Measurements from ENCODE around the gene KCNQ2. TPM values are rescaled to one million over a fixed set of nuclear protein-coding genes. Genes with fewer than 3 reads are reported as not detected.

Gene KCNQ2
- total and polyA plus RNA-seq, 3 donors from 2014 or later: 36.2 to 60.9 (median 49.2) TPM

DNA sequence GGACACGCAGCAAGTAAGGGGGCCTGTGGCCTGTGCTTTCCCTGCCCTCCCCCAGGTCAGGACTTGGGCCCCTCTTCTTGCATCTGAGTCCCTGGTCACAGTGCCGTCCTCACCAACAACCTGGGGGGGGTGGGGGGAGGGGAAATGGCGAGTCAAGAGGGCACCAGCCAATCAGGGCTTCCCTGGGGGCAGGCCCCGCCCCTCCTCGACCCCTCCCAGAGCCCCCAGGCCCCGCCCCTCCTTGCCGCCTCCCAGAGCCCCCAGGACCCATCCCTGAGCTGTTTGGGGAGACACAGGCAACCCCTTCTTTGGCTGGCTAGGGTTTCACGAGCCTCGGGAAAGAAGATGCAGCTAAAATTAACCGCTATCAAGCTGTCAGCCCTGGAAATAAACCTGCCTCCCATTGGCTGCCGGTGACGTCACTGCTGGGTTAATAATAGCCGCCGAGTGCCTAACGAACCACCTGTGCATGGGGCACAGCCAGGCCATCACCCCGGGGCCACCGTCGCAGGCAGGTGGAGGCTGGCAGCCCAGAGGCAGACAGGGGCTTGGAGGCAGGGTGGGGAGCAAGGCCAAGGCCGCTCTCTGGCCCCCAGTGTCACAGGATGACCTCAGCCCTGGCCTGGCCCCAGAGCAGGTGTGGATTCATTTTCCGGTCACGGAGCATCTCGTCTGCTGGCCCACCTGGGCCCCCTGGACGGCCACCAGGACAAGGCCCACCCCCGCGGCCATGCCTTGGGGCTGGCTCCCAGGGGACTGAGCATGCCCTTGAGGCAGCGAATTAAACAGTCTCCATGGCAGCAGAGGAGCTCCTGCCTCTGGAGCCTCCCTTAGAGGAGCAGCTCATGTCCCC is 29.6 kb upstream of the KCNQ2 start:
- no peaks in the 10 kb centered on the region for H3K4me1 ChIP-seq
- DNase-seq: peak; percentile 54
- no peaks in the 10 kb centered on the region for H3K36me3 ChIP-seq (ENCODE audit: low read depth, missing control alignments)
- H3K27ac ChIP-seq: no peak overlapping the region
- no peak overlapping the region for H3K4me3 ChIP-seq
- H3K9me3 ChIP-seq: no peaks in the 10 kb centered on the region
- TF ChIP-seq, protein P1, sequence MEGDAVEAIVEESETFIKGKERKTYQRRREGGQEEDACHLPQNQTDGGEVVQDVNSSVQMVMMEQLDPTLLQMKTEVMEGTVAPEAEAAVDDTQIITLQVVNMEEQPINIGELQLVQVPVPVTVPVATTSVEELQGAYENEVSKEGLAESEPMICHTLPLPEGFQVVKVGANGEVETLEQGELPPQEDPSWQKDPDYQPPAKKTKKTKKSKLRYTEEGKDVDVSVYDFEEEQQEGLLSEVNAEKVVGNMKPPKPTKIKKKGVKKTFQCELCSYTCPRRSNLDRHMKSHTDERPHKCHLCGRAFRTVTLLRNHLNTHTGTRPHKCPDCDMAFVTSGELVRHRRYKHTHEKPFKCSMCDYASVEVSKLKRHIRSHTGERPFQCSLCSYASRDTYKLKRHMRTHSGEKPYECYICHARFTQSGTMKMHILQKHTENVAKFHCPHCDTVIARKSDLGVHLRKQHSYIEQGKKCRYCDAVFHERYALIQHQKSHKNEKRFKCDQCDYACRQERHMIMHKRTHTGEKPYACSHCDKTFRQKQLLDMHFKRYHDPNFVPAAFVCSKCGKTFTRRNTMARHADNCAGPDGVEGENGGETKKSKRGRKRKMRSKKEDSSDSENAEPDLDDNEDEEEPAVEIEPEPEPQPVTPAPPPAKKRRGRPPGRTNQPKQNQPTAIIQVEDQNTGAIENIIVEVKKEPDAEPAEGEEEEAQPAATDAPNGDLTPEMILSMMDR (IDR thresholded peaks at IDR 0.05): no peak
- no peak for TF ChIP-seq POLR2A (IDR thresholded peaks at IDR 0.05)
- H3K27me3 ChIP-seq: no peaks in the 10 kb centered on the region
- WGBS, 2 donors: 12 to 19% methylated on average over 20 to 25 of the region's 26 CpGs
- intact Hi-C loops (cut with DNase I; ENCODE audit: low total_unique reads): no loop called here

DNA sequence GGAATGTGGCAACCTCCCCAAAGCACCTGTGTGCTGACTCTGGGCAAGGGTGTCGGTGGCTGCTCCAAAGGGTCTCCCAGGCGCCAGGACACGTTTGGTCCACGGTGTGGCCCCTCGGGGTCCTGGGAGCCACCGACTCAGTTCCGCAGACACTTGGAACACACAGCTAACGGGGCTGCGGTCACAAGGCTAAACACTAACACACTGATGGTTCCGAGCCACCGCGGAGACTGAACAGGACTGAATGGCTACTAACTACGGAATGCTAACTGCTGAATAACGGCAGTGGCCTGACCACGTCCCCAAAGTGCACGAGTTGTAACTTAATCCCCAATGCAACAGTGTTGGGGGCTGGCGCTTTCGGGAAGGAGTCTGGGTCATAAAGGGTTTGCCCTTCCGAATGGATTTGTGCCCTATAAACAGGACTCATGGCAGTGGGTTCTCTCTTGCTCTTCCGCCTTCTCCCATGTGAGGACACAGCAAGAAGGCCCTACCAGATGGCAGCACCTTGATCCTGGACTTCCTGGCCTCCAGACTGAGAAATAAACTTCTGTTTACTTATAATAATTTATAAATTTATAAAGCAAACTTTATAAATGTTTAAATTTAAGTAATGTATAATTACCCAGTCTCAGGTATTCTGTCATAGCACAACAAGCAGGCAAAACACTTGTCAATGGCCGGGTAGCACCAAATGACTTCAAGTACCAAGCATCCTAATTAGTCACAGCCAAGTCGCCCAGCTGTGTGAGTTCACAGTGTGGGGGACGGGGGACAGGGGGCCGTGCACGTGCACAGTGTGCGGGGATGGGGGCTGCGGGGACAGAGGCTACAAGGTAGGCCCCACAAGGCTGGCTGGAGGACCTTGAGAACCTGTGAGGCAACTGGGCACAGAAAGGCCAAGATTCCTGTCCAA is 28.7 kb upstream of the KCNQ2 start:
- H3K27ac ChIP-seq: no peak overlapping the region
- WGBS, 2 donors: 81 to 84% methylated on average over 21 to 27 of the region's 27 CpGs
- DNase-seq: no peak
- H3K9me3 ChIP-seq: no peaks in the 10 kb centered on the region
- intact Hi-C loops (cut with DNase I; ENCODE audit: low total_unique reads): no loop called here
- no peaks in the 10 kb centered on the region for H3K4me1 ChIP-seq
- no peak for TF ChIP-seq POLR2A (IDR thresholded peaks at IDR 0.05)
- TF ChIP-seq, protein P1 (IDR thresholded peaks at IDR 0.05): no peak
- H3K27me3 ChIP-seq: no peaks in the 10 kb centered on the region
- no peaks in the 10 kb centered on the region for H3K36me3 ChIP-seq (ENCODE audit: low read depth, missing control alignments)
- no peak overlapping the region for H3K4me3 ChIP-seq

DNA sequence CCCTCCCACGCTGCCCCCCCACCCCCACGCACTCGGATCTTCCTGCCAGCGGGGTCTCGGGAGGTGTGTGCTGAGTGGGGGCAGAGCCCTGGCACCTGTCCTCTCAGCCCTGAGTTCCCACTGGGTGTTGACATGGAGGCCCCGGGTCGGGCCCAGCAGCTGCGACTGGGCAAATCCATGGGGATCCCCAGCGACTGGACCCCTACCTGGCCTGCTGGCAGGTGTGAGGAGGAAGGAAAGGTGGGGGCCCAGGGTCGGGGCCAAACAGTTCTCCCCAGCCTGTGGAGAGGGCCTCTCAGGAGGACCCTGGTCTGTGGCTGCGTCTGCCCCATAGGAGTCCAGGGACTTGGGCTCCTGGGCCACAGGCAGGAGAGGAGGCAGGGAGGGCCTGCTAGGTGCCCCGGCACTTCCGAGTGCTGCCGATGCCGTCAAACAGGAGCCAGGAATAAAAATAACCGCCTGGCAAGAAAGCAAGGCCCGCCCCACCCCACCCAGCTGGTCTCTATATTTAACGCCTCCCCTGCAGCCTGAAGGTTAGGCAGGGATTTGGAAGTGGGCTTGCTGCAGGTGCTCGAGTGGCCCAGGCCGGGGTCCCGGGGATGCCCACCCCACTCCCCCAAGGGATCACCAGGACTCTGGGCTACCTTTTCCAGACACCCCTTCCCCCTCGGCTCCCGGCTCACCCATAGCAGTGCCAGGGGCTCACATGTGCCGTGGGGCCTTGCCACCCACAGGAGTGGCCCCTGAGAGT is 27.9 kb upstream of the KCNQ2 start:
- no peak overlapping the region for H3K27ac ChIP-seq
- DNase-seq: no peak
- H3K9me3 ChIP-seq: no peaks in the 10 kb centered on the region
- 75 to 80% methylated on average over 14 to 21 of the region's 24 CpGs for WGBS, 2 donors
- H3K36me3 ChIP-seq (ENCODE audit: low read depth, missing control alignments): no peaks in the 10 kb centered on the region
- no peaks in the 10 kb centered on the region for H3K27me3 ChIP-seq
- TF ChIP-seq, protein P1 (IDR thresholded peaks at IDR 0.05): no peak
- no peak for TF ChIP-seq POLR2A (IDR thresholded peaks at IDR 0.05)
- no peaks in the 10 kb centered on the region for H3K4me1 ChIP-seq
- intact Hi-C loops (cut with DNase I; ENCODE audit: low total_unique reads): no loop called here
- H3K4me3 ChIP-seq: no peak overlapping the region

DNA sequence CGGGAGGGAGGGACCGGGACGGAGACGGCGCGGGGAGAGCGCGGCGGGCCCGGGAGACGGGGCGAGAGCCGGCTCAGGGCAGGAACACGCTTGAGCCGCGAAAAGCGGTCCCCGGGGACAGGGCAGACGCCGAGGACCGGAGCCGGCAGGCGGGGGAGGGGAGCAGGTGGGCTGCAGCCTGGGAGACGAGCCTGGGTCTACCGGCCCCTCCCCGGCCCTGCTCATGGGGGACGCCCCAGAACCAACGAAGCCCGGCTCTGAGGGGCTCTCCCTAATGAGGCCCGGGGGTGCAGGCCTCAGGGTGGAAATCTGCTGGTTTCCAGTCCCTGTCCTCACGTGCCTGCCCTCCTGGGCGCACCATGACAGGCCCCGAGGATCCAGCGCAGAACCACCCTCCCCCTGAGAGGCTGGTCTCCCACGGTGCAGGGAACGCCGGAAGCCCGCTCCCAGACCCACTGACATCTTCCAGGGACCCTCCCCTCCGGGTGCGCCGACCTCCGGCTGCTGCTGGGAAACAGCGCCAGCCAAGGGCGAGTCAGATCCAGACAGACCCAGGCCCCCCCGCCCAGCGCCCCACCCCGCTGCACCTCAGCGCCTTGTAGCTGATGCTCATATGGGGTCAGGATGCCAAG is 27.0 kb upstream of the KCNQ2 start:
- no peak overlapping the region for H3K27ac ChIP-seq
- TF ChIP-seq POLR2A (IDR thresholded peaks at IDR 0.05): no peak
- TF ChIP-seq, protein P1 (IDR thresholded peaks at IDR 0.05): no peak
- H3K9me3 ChIP-seq: no peaks in the 10 kb centered on the region
- no peaks in the 10 kb centered on the region for H3K27me3 ChIP-seq
- H3K4me1 ChIP-seq: no peaks in the 10 kb centered on the region
- intact Hi-C loops (cut with DNase I; ENCODE audit: low total_unique reads): no loop called here
- WGBS, 2 donors: 4% methylated on average over 44 of the region's 48 CpGs; no CpG with 5 or more reads in 1 of the 2 donors
- DNase-seq: no peak
- H3K4me3 ChIP-seq: peak overlapping the region in 1 of 2 donors; percentile 26
- no peaks in the 10 kb centered on the region for H3K36me3 ChIP-seq (ENCODE audit: low read depth, missing control alignments)

All from testis (tissue), 3 donors.